NCI-H526 (cell line): ENCODE results near the gene PDIA6.
"Not testable (repeated sequence)": the region's sequence is repeated elsewhere in the genome, so short reads cannot be mapped to it uniquely, and the experiment has no call there.

Source experiments
- DNase-seq, 2 experiments: peaks; one replicate each; lab custom pipeline; 2025; lab: John Stamatoyannopoulos, UW

Gene PDIA6

GRCh38 chr2:10833021-10833420, 20.4 kb upstream of the PDIA6 start:
- DNase-seq, result no peak

GRCh38 chr2:10832203-10832936, 19.8 kb upstream of the PDIA6 start:
- peak; percentile 81 to 92 for DNase-seq

- no peak for DNase-seq
Observed at GRCh38 chr2:10831400-10831985, 18.9 kb upstream of the PDIA6 start.

GRCh38 chr2:10830641-10831399, 18.2 kb upstream of the PDIA6 start:
- no peak for DNase-seq

GRCh38 chr2:10830203-10830602, 17.6 kb upstream of the PDIA6 start:
- DNase-seq, result no peak

- no peak for DNase-seq
Observed at GRCh38 chr2:10829299-10829698, 16.7 kb upstream of the PDIA6 start.

- DNase-seq, result no peak
Observed at GRCh38 chr2:10828346-10828745, 15.8 kb upstream of the PDIA6 start.

GRCh38 chr2:10826625-10827024, 14.0 kb upstream of the PDIA6 start:
- no peak for DNase-seq

GRCh38 chr2:10826026-10826425, 13.4 kb upstream of the PDIA6 start:
- no peak for DNase-seq

- DNase-seq, result no peak
Observed at GRCh38 chr2:10824191-10824590, 11.6 kb upstream of the PDIA6 start.

GRCh38 chr2:10820978-10821695, 8.6 kb upstream of the PDIA6 start:
- no peak for DNase-seq

GRCh38 chr2:10820562-10820961, 8.0 kb upstream of the PDIA6 start:
- DNase-seq, result no peak

- DNase-seq, result no peak
Observed at GRCh38 chr2:10819714-10820314, 7.2 kb upstream of the PDIA6 start.

- no peak for DNase-seq
Observed at GRCh38 chr2:10818984-10819383, 6.4 kb upstream of the PDIA6 start.

- not testable (repeated sequence) for DNase-seq
Observed at GRCh38 chr2:10818305-10818704, 5.7 kb upstream of the PDIA6 start.

GRCh38 chr2:10817413-10817812, 4.8 kb upstream of the PDIA6 start:
- DNase-seq, result no peak

- DNase-seq, result peak in 1 of 2 experiments; percentile 29
Observed at GRCh38 chr2:10814571-10815331, 2.2 kb upstream of the PDIA6 start.

- DNase-seq, result no peak
Observed at GRCh38 chr2:10814142-10814541, 1.6 kb upstream of the PDIA6 start.

GRCh38 chr2:10813163-10814138, 866 bp upstream of the PDIA6 start:
- DNase-seq, result peak; percentile 59 to 74

GRCh38 chr2:10811517-10811916, 1.1 kb downstream of the PDIA6 start:
- no peak for DNase-seq
